ENCODE results near the gene AFAP1. TPM values are rescaled to one million over a fixed set of nuclear protein-coding genes. Genes with fewer than 3 reads are reported as not detected.

Gene AFAP1
- total and polyA plus RNA-seq, 2 of the 8 experiments (the other 6 are each of a cell fraction or from before 2014, with no cell fraction given): 3.6 to 18.2 TPM

DNA sequence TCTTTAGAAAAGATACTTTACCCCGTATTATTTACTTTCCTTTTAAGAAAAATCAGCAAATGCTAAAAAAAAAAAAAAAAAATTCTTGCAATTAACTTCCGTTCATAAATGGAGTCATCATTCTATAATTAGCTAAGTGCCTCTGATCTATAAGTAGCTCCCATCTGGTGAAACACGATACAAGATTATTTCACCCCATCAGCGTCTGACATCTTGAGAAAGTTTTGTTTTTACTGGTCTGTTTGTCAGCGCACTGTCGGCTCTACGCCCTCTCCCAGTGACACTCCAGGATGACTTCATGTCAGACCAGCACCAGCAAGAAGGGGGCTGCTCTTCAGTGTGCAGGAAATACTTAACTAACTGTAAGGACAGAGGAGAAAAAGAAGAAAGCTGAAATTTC lies 108.3 kb downstream of the AFAP1 start:
- H3K27ac ChIP-seq (ENCODE audit: low read depth, low read length): no peak overlapping the region
- no peak overlapping the region for H3K14ac ChIP-seq (ENCODE audit: insufficient read length)
- peaks cover 0 to 9% (median 5%) of the 10 kb centered on the region in 4 experiments; a peak in 4 of 7 replicates for H3K4me1 ChIP-seq (replicated peaks in 1 of 4; ENCODE audit: control insufficient read depth in 3 of 4, insufficient read depth in 4 of 4, low read length in 3 of 4)
- no peak overlapping the region for H2BK12ac ChIP-seq (ENCODE audit: low read depth, low read length)
- H2BK5ac ChIP-seq (ENCODE audit: low read depth, low read length): no peak overlapping the region
- H3K9ac ChIP-seq (replicated peaks in 1 of 4; ENCODE audit: extremely low read depth in 1 of 4, low read depth in 3 of 4, low read length in 3 of 4): no peak overlapping the region
- no peak overlapping the region for H2BK20ac ChIP-seq (ENCODE audit: low read length)
- no peaks in the 10 kb centered on the region for H3K27me3 ChIP-seq (replicated peaks in 1 of 4; ENCODE audit: control insufficient read depth in 3 of 4, extremely low read depth in 1 of 4, insufficient read depth in 3 of 4, low read length in 3 of 4)
- no peak overlapping the region for H3K4me3 ChIP-seq (ENCODE audit: extremely low read depth in 1 of 4, insufficient read depth in 2 of 4, low read depth in 3 of 4, low read length in 4 of 4)
- H3K79me2 ChIP-seq (ENCODE audit: control insufficient read depth in 1 of 2, insufficient read depth in 2 of 2, low read length in 2 of 2): no peaks in the 10 kb centered on the region
- H3K23ac ChIP-seq (ENCODE audit: insufficient read length): no peak overlapping the region
- H3K79me1 ChIP-seq (ENCODE audit: low read depth, low read length): no peaks in the 10 kb centered on the region
- no peak overlapping the region for H3K56ac ChIP-seq (replicated peaks; ENCODE audit: insufficient read length, low read depth, low read length)
- H3K18ac ChIP-seq (ENCODE audit: extremely low read depth, low read length): no peak overlapping the region
- H3K36me3 ChIP-seq (ENCODE audit: control insufficient read depth in 2 of 4, insufficient read depth in 4 of 4, low read length in 3 of 4): no peaks in the 10 kb centered on the region
- no peak overlapping the region for H2BK15ac ChIP-seq (ENCODE audit: low read length)
- no peak overlapping the region for H3K4ac ChIP-seq (replicated peaks; ENCODE audit: insufficient read length, low read depth, low read length)
- no peaks in the 10 kb centered on the region for H4K20me1 ChIP-seq (replicated peaks in 1 of 2; ENCODE audit: control insufficient read depth in 1 of 2, insufficient read depth in 2 of 2, low read length in 2 of 2)
- no peak overlapping the region for H2BK120ac ChIP-seq (replicated peaks; ENCODE audit: low read depth, low read length)
- WGBS, 2 experiments (ENCODE audit: extremely low coverage in 1 of 2, insufficient coverage in 1 of 2, insufficient read length in 1 of 2, insufficient replicate concordance in 2 of 2, low coverage in 1 of 2, low lambda C conversion rate in 2 of 2, missing lambda C conversion rate in 1 of 2): 90% methylated on average over 7 of the region's 7 CpGs; no CpG with 5 or more reads in 1 of the 2 experiments
- CTCF ChIA-PET (ENCODE audit: partially characterized antibody): interaction anchor here (0.6 to 3.0 kb wide), 9 partner anchors 11 to 309 kb away, joined by 3 to 16 read pairs (median 4); no protein-coding TSS in a partner anchor
- no peak overlapping the region for H2AFZ ChIP-seq (ENCODE audit: low read length)
- POLR2A ChIA-PET (ENCODE audit: partially characterized antibody): interaction anchor here (0.9 kb wide), 1 partner anchor 18 kb away, joined by 3 read pairs; no protein-coding TSS in a partner anchor
- no peak overlapping the region for H2AK5ac ChIP-seq (ENCODE audit: low read depth, low read length)
- no peak overlapping the region for H4K8ac ChIP-seq (ENCODE audit: extremely low read depth, insufficient read depth, low read length)
- no peak overlapping the region for H4K5ac ChIP-seq (ENCODE audit: insufficient read length, low read depth, low read length)
- DNase-seq (ENCODE audit: low read depth in 1 of 2, low spot score in 2 of 2) (no peak), FAIRE-seq (no peak)
- no peak overlapping the region for H3K4me2 ChIP-seq (ENCODE audit: insufficient read depth in 1 of 2, low read depth in 2 of 2, low read length in 2 of 2)
- H3K23me2 ChIP-seq (ENCODE audit: low read depth, low read length): no peaks in the 10 kb centered on the region; the same call in 1 of the 2 replicates
- no peak overlapping the region for H4K91ac ChIP-seq (replicated peaks; ENCODE audit: insufficient read length, low read length)
- no peaks in the 10 kb centered on the region for H3K9me3 ChIP-seq (ENCODE audit: insufficient read depth in 2 of 2, low read depth in 1 of 2, low read length in 1 of 2)
- TF ChIP-seq GABPA (IDR thresholded peaks at IDR 0.05; ENCODE audit: borderline replicate concordance, insufficient read depth, low read length) (no peak), CEBPB (IDR thresholded peaks at IDR 0.05; ENCODE audit: low read depth, low read length) (no peak), CTBP2 (IDR thresholded peaks at IDR 0.05; ENCODE audit: borderline replicate concordance, insufficient read depth, insufficient read length, low read length) (no peak), SIN3A (conservative IDR thresholded peaks at IDR 0.05 in 1 of 2, IDR thresholded peaks at IDR 0.05 in 1 of 2; ENCODE audit: low read depth in 1 of 2, low read length in 2 of 2) (no peak), HDAC6 (IDR thresholded peaks at IDR 0.05; ENCODE audit: low read depth, low read length) (no peak), SRF (IDR thresholded peaks at IDR 0.05; ENCODE audit: low read depth, low read length) (no peak), KDM4A (IDR thresholded peaks at IDR 0.05; ENCODE audit: low read depth, low read length, severe bottlenecking) (no peak), BCL11A (IDR thresholded peaks at IDR 0.05; ENCODE audit: low read depth in 2 of 2, low read length in 2 of 2) (no peak), SP2 (IDR thresholded peaks at IDR 0.05; ENCODE audit: low read length) (no peak), KDM1A (IDR thresholded peaks at IDR 0.05; ENCODE audit: borderline replicate concordance, low read length) (no peak), TCF12 (IDR thresholded peaks at IDR 0.05; ENCODE audit: low read depth, low read length) (no peak), SIX5 (IDR thresholded peaks at IDR 0.05; ENCODE audit: low read depth, low read length) (no peak)
- TF ChIP-seq, protein P1, sequence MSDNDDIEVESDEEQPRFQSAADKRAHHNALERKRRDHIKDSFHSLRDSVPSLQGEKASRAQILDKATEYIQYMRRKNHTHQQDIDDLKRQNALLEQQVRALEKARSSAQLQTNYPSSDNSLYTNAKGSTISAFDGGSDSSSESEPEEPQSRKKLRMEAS (IDR thresholded peaks at IDR 0.05): no peak

Measured in H1 (cell line).